Measurements from ENCODE around the gene SCYL3. TPM values are rescaled to one million over a fixed set of nuclear protein-coding genes. Genes with fewer than 3 reads are reported as not detected.
A peak's percentile ranks its signal among the peaks of the same experiment; 100 is the strongest.

Gene SCYL3
- total RNA-seq, 1 donor from 2014 or later: 11.8 TPM

- Mint-ChIP-seq H3K27ac (no peak overlapping the region), H3K27me3 (ENCODE audit: low read depth) (peaks cover 15% of the 10 kb centered on the region), H3K9me3 (no peaks in the 10 kb centered on the region), H3K36me3 (no peaks in the 10 kb centered on the region), H3K4me1 (peaks cover 18% of the 10 kb centered on the region), H3K4me3 (no peak overlapping the region)
- TF ChIP-seq CTCF (IDR thresholded peaks at IDR 0.05; ENCODE audit: unreplicated experiment): no peak
- no peak for DNase-seq (ENCODE audit: low spot score in 2 of 2, unreplicated experiment in 2 of 2)
Observed at GRCh38 chr1:169896013-169896412, 2.3 kb upstream of the SCYL3 start.

DNA sequence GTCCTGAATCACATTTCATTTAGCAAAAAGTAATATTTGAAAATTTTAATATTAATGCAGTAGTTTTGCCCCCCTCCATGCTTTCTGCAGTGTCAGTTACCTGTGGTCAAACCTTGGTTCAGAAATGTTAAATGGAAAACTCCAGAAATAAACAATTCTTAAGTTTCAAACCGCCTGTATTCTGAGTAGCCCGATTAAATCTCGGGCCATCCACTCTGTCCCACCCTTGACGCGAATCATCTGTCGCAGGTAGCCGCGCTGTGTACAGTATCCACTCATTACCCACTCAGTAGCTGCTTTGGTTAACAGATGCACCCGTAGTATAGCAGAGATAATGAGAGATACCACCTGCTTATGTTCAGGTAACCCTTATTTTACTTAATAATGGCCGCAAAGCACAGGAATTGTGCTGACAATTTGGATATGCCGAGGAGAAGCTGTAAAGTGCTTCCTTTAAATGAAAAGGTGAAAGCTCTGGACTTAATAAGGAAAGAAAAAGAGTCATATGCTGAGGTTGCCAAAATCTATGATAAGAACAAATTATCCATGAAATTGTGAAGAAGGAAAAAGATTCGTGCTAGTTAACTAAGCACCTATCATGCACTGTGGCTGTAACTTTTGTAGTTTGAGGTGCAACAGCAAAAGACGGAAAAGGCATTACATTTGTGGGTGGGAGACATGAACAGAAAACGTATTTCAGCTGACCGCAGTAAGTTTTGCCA, 889 bp upstream of the SCYL3 start:
- no peak for DNase-seq (ENCODE audit: low spot score in 2 of 2, unreplicated experiment in 2 of 2)
- H3K27ac Mint-ChIP-seq: peak overlapping the region; percentile 100
- H3K9me3 Mint-ChIP-seq: no peaks in the 10 kb centered on the region
- TF ChIP-seq CTCF (IDR thresholded peaks at IDR 0.05; ENCODE audit: unreplicated experiment): no peak
- peaks cover 29% of the 10 kb centered on the region for H3K4me1 Mint-ChIP-seq
- H3K36me3 Mint-ChIP-seq: no peaks in the 10 kb centered on the region
- H3K4me3 Mint-ChIP-seq: peak overlapping the region; percentile 84
- peaks cover 15% of the 10 kb centered on the region for H3K27me3 Mint-ChIP-seq (ENCODE audit: low read depth)

- no peak for DNase-seq (ENCODE audit: low spot score in 2 of 2, unreplicated experiment in 2 of 2)
- no peaks in the 10 kb centered on the region for H3K9me3 Mint-ChIP-seq
- H3K27ac Mint-ChIP-seq: peak overlapping the region; percentile 92
- H3K4me1 Mint-ChIP-seq: peaks cover 41% of the 10 kb centered on the region
- H3K4me3 Mint-ChIP-seq: peak overlapping the region; percentile 84
- H3K36me3 Mint-ChIP-seq: no peaks in the 10 kb centered on the region
- TF ChIP-seq CTCF (IDR thresholded peaks at IDR 0.05; ENCODE audit: unreplicated experiment): no peak
- peaks cover 13% of the 10 kb centered on the region for H3K27me3 Mint-ChIP-seq (ENCODE audit: low read depth)
Observed at GRCh38 chr1:169892927-169893644, 610 bp downstream of the SCYL3 start.

- Mint-ChIP-seq H3K27me3 (ENCODE audit: low read depth) (peaks cover 9% of the 10 kb centered on the region), H3K4me1 (peaks cover 44% of the 10 kb centered on the region), H3K27ac (peak overlapping the region; percentile 92), H3K9me3 (no peaks in the 10 kb centered on the region), H3K4me3 (peak overlapping the region; percentile 84), H3K36me3 (peaks cover 2% of the 10 kb centered on the region)
- no peak for TF ChIP-seq CTCF (IDR thresholded peaks at IDR 0.05; ENCODE audit: unreplicated experiment)
- no peak for DNase-seq (ENCODE audit: low spot score in 2 of 2, unreplicated experiment in 2 of 2)
Observed at GRCh38 chr1:169892176-169892926, 1.3 kb downstream of the SCYL3 start.

DNA sequence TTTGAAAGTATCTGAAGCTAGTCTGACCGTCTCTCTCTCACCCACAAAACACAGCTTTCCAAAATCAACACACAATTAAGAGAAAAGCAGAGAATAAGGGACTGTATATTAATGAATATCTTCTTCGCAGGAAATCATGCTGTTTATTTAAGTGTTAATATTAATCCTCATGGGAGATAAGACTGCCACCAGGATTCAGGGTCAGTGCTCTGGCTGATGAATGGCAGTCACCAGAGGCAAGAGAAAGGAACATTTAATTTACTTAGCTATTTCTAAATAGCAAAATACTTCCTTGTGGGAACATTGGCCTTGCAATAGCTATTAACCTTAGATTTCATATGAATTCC, 2.2 kb downstream of the SCYL3 start:
- Mint-ChIP-seq H3K27me3 (ENCODE audit: low read depth) (peaks cover 2% of the 10 kb centered on the region), H3K4me1 (peaks cover 44% of the 10 kb centered on the region), H3K36me3 (peaks cover 6% of the 10 kb centered on the region), H3K4me3 (peak overlapping the region; percentile 38), H3K27ac (peak overlapping the region; percentile 92), H3K9me3 (no peaks in the 10 kb centered on the region)
- TF ChIP-seq CTCF (IDR thresholded peaks at IDR 0.05; ENCODE audit: unreplicated experiment): no peak
- no peak for DNase-seq (ENCODE audit: low spot score in 2 of 2, unreplicated experiment in 2 of 2)

Data from mesothelial cell of epicardium (in vitro differentiated cells).